K562 (cell line): ENCODE measurements around the gene WDR47. TPM values are rescaled to one million over a fixed set of nuclear protein-coding genes. Genes with fewer than 3 reads are reported as not detected.

ENCODE experiments used
- GABPB1 ChIP-seq: sonication (generic); formaldehyde crosslinking; IDR thresholded peaks from 2 replicates; pipeline ENCODE4 v1.8.0; 2022; ENCODE audit warnings: mild to moderate bottlenecking, missing genetic modification reagents
- NELFE ChIP-seq: IDR thresholded peaks from 2 replicates; pipeline ENCODE4 v1.6.1; 2011; ENCODE audit warnings: mild to moderate bottlenecking; ENCODE audit not compliant: insufficient read depth, insufficient read length
- TAF9B ChIP-seq: fragments of 450-650 bp; IDR thresholded peaks from 2 replicates; pipeline ENCODE4 v1.6.1; 2018; ENCODE audit warnings: mild to moderate bottlenecking; ENCODE audit not compliant: partially characterized antibody
- ZNF511 ChIP-seq: sonication (generic); formaldehyde crosslinking; IDR thresholded peaks from 2 replicates; pipeline ENCODE4 v1.8.0; 2022; ENCODE audit warnings: mild to moderate bottlenecking, missing genetic modification reagents
- ZNF785 ChIP-seq: fragments of 250-450 bp; sonication (Bioruptor Pico); IDR thresholded peaks from 2 replicates; pipeline ENCODE4 v1.4.0; 2020; ENCODE audit warnings: mild to moderate bottlenecking
- polyA plus RNA-seq, 8 experiments: library from polyadenylated mRNA; depleted of rRNA in 4 of 8; stranded (reverse) in 5 of 8; unstranded in 3 of 8; fragments of >200 nt; fragmentation: Nextera tagmentation in 2 of 8; fragmentation: Illumina TruSeq in 1 of 8; extraction: Ambion mirVana in 2 of 8; extraction: Trizol in 1 of 8; gene quantifications; 2 replicates each; pipeline versions ENCODE4 v1.2.1 to v1.2.3, GENCODE V29; 2011 to 2014; ENCODE audit warnings: inconsistent platforms in 1 of 8, missing spikeins in 1 of 8
- total RNA-seq, 7 experiments: library from RNA; depleted of rRNA in 6 of 7; stranded (reverse); fragments of >200 nt in 6 of 7; fragmentation: Illumina TruSeq in 2 of 7; extraction: Trizol in 2 of 7; gene quantifications; 2 replicates each; pipeline versions ENCODE4 v1.2.1 to v1.2.3, GENCODE V29; 2011 to 2021; ENCODE audit warnings: low replicate concordance in 1 of 7
- TF ChIP-seq, protein P1 (sequence below), 2 experiments: fragments of 450-650 bp in 1 of 2; sonication (generic) in 1 of 2; formaldehyde crosslinking in 1 of 2; IDR thresholded peaks; 2 replicates each; pipeline versions ENCODE4 v1.7.1 to v1.9.0; 2016 to 2022; ENCODE audit warnings: inconsistent platforms in 1 of 2, mild to moderate bottlenecking in 1 of 2, missing genetic modification reagents in 1 of 2
- TF ChIP-seq, protein P2 (sequence below): fragments of 250-450 bp; sonication (Bioruptor Pico); IDR thresholded peaks from 2 replicates; pipeline ENCODE4 v1.4.0; 2020; ENCODE audit warnings: mild to moderate bottlenecking, moderate library complexity, borderline replicate concordance
- TF ChIP-seq, protein P3 (sequence below): IDR thresholded peaks from 3 replicates; pipeline ENCODE4 v1.6.1; 2011; ENCODE audit warnings: borderline replicate concordance, mild to moderate bottlenecking, moderate library complexity; ENCODE audit not compliant: insufficient read length; ENCODE audit errors: extremely low read depth

The WDR47 gene
- total and polyA plus RNA-seq, 9 of the 15 experiments (the other 6 are each of a cell fraction or from before 2014, with no cell fraction given) = 1.3 to 10.1 (median 4.9) TPM

DNA sequence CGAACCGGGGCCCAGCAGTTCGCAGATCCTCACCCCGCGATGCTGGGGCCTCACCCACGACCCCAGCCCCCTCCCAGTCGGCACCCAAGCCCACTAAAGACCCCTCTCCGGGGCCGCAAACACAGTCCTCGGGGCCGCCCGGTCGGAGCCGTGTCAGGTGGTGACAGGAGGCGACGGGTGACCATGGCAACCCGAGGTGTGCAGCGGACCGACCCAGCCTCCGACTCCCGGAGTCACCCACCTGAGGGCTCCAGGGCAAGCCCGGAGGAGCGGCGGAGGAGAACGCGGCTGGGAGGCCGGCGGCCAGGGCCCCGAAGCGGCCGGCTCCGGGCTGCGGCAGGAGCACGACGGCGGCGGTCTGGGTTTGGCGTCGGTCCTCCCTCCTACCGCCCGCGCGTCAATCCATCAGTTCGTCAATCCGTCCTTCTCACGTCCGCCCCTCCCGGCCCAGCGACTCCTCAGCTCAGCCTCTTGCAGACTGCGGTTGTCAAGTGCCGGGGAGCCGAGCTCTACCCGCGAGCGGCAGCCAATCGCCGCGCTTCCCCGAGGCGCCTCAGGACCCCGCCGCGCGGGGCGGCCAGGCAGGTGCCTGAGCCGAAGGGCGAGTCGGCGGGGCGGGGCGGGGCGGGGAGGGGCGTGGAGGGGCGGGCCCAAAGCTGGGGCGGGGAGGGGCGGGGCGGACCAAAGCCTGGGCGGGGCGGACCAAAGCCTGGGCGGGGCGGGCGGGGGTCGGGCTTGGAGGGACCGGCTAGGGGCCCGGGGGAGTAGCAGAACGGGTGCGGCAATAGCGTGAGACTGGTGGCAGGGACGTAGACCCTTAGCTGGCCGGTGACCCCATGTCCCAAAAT is at the start of gene WDR47 (continued):
- TF ChIP-seq, protein P1, sequence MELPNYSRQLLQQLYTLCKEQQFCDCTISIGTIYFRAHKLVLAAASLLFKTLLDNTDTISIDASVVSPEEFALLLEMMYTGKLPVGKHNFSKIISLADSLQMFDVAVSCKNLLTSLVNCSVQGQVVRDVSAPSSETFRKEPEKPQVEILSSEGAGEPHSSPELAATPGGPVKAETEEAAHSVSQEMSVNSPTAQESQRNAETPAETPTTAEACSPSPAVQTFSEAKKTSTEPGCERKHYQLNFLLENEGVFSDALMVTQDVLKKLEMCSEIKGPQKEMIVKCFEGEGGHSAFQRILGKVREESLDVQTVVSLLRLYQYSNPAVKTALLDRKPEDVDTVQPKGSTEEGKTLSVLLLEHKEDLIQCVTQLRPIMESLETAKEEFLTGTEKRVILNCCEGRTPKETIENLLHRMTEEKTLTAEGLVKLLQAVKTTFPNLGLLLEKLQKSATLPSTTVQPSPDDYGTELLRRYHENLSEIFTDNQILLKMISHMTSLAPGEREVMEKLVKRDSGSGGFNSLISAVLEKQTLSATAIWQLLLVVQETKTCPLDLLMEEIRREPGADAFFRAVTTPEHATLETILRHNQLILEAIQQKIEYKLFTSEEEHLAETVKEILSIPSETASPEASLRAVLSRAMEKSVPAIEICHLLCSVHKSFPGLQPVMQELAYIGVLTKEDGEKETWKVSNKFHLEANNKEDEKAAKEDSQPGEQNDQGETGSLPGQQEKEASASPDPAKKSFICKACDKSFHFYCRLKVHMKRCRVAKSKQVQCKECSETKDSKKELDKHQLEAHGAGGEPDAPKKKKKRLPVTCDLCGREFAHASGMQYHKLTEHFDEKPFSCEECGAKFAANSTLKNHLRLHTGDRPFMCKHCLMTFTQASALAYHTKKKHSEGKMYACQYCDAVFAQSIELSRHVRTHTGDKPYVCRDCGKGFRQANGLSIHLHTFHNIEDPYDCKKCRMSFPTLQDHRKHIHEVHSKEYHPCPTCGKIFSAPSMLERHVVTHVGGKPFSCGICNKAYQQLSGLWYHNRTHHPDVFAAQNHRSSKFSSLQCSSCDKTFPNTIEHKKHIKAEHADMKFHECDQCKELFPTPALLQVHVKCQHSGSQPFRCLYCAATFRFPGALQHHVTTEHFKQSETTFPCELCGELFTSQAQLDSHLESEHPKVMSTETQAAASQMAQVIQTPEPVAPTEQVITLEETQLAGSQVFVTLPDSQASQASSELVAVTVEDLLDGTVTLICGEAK (IDR thresholded peaks at IDR 0.05) = 0 out of 2 replicates have a peak, but pooled peaks have one; percentile 39
- TF ChIP-seq, protein P1 (CRISPR knock-in tag; IDR thresholded peaks at IDR 0.05) = no peak
- TF ChIP-seq, protein P2, sequence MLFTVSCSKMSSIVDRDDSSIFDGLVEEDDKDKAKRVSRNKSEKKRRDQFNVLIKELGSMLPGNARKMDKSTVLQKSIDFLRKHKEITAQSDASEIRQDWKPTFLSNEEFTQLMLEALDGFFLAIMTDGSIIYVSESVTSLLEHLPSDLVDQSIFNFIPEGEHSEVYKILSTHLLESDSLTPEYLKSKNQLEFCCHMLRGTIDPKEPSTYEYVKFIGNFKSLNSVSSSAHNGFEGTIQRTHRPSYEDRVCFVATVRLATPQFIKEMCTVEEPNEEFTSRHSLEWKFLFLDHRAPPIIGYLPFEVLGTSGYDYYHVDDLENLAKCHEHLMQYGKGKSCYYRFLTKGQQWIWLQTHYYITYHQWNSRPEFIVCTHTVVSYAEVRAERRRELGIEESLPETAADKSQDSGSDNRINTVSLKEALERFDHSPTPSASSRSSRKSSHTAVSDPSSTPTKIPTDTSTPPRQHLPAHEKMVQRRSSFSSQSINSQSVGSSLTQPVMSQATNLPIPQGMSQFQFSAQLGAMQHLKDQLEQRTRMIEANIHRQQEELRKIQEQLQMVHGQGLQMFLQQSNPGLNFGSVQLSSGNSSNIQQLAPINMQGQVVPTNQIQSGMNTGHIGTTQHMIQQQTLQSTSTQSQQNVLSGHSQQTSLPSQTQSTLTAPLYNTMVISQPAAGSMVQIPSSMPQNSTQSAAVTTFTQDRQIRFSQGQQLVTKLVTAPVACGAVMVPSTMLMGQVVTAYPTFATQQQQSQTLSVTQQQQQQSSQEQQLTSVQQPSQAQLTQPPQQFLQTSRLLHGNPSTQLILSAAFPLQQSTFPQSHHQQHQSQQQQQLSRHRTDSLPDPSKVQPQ = no peak
- TF ChIP-seq ZNF511 (CRISPR knock-in tag) (0 out of 2 replicates have a peak, but pooled peaks have one; percentile 65), NELFE (no peak), GABPB1 (peak; percentile 72), ZNF785 (CRISPR knock-in tag) (no peak), TAF9B (no peak)
- TF ChIP-seq, protein P3, sequence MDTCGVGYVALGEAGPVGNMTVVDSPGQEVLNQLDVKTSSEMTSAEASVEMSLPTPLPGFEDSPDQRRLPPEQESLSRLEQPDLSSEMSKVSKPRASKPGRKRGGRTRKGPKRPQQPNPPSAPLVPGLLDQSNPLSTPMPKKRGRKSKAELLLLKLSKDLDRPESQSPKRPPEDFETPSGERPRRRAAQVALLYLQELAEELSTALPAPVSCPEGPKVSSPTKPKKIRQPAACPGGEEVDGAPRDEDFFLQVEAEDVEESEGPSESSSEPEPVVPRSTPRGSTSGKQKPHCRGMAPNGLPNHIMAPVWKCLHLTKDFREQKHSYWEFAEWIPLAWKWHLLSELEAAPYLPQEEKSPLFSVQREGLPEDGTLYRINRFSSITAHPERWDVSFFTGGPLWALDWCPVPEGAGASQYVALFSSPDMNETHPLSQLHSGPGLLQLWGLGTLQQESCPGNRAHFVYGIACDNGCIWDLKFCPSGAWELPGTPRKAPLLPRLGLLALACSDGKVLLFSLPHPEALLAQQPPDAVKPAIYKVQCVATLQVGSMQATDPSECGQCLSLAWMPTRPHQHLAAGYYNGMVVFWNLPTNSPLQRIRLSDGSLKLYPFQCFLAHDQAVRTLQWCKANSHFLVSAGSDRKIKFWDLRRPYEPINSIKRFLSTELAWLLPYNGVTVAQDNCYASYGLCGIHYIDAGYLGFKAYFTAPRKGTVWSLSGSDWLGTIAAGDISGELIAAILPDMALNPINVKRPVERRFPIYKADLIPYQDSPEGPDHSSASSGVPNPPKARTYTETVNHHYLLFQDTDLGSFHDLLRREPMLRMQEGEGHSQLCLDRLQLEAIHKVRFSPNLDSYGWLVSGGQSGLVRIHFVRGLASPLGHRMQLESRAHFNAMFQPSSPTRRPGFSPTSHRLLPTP = no peak
